K562 (cell line): ENCODE data around the gene TEDC1. TPM values are rescaled to one million over a fixed set of nuclear protein-coding genes. Genes with fewer than 3 reads are reported as not detected.

Experiments
- ATF1 ChIP-seq, 2 experiments: fragments of 450-650 bp in 1 of 2; IDR thresholded peaks; 2 replicates each; pipeline ENCODE4 v1.6.1; 2016; ENCODE audit warnings: missing compliant biosample characterization in 1 of 2, missing genetic modification characterization in 1 of 2
- BCL6 ChIP-seq: fragments of 250-450 bp; sonication (Bioruptor Pico); IDR thresholded peaks from 2 replicates; pipeline ENCODE4 v1.4.0; 2020
- C11orf30 ChIP-seq: fragments of 450-650 bp; IDR thresholded peaks from 2 replicates; pipeline ENCODE4 v1.6.1; 2016; ENCODE audit warnings: low read depth, mild to moderate bottlenecking
- CEBPG ChIP-seq, 3 experiments: fragments of 200-800 bp in 1 of 3; sonication (Bioruptor generic) in 1 of 3; sonication (generic) in 1 of 3; formaldehyde crosslinking in 1 of 3; IDR thresholded peaks in 2 of 3; conservative IDR thresholded peaks in 1 of 3; 2 replicates each; pipeline versions ENCODE4 v1.6.1 to v1.8.0; 2016 to 2022; ENCODE audit warnings: missing compliant biosample characterization in 2 of 3, missing genetic modification characterization in 2 of 3, mild to moderate bottlenecking in 1 of 3, missing genetic modification reagents in 1 of 3
- CREM ChIP-seq: IDR thresholded peaks from 2 replicates; pipeline ENCODE4 v1.6.1; 2014; ENCODE audit warnings: antibody characterized with exemption, low read depth
- EP400 ChIP-seq: fragments of 450-650 bp; IDR thresholded peaks from 2 replicates; pipeline ENCODE4 v1.6.1; 2017; ENCODE audit warnings: antibody characterized with exemption, mild to moderate bottlenecking, moderate library complexity
- FOXK2 ChIP-seq, 2 experiments: fragments of 450-650 bp; IDR thresholded peaks in 1 of 2; conservative IDR thresholded peaks in 1 of 2; 2 replicates each; pipeline ENCODE4 v1.6.1; 2016; ENCODE audit warnings: low read depth in 2 of 2, mild to moderate bottlenecking in 1 of 2
- GABPA ChIP-seq: fragments of 200-800 bp; sonication (Bioruptor generic); conservative IDR thresholded peaks from 2 replicates; pipeline ENCODE4 v1.6.1; 2016; ENCODE audit warnings: low read depth, missing genetic modification characterization, missing compliant biosample characterization
- GABPB1 ChIP-seq: sonication (generic); formaldehyde crosslinking; IDR thresholded peaks from 2 replicates; pipeline ENCODE4 v1.8.0; 2022; ENCODE audit warnings: mild to moderate bottlenecking, missing genetic modification reagents
- JUNB ChIP-seq: fragments of 450-650 bp; formaldehyde crosslinking; conservative IDR thresholded peaks from 2 replicates; pipeline ENCODE4 v1.4.0; 2020; ENCODE audit warnings: mild to moderate bottlenecking
- MBD2 ChIP-seq: sonication (generic); IDR thresholded peaks from 2 replicates; pipeline ENCODE4 v1.6.1; 2016; ENCODE audit warnings: low read depth, borderline replicate concordance
- NEUROD1 ChIP-seq: fragments of 150-350 bp; IDR thresholded peaks from 2 replicates; pipeline ENCODE4 v1.6.1; 2014; ENCODE audit warnings: borderline replicate concordance, low read length, low read depth; ENCODE audit not compliant: partially characterized antibody
- OTX1 ChIP-seq: fragments of 450-650 bp; formaldehyde crosslinking; IDR thresholded peaks from 2 replicates; pipeline ENCODE4 v1.4.0; 2022; ENCODE audit warnings: mild to moderate bottlenecking
- SIN3B ChIP-seq: fragments of 450-650 bp; IDR thresholded peaks from 2 replicates; pipeline ENCODE4 v1.6.1; 2017; ENCODE audit warnings: low read depth, mild to moderate bottlenecking, moderate library complexity
- SIX5 ChIP-seq, 2 experiments: IDR thresholded peaks; 2 replicates each; pipeline ENCODE4 v1.6.1; 2011; ENCODE audit warnings: low read length in 2 of 2, borderline replicate concordance in 1 of 2, low read depth in 1 of 2, mild to moderate bottlenecking in 1 of 2, moderate library complexity in 1 of 2; ENCODE audit not compliant: insufficient read depth in 1 of 2
- SMAD4 ChIP-seq: fragments of 250-450 bp; sonication (Bioruptor Pico); conservative IDR thresholded peaks from 2 replicates; pipeline ENCODE4 v1.8.0; 2021; ENCODE audit warnings: inconsistent platforms, mild to moderate bottlenecking, moderate library complexity
- TAF1 ChIP-seq: IDR thresholded peaks from 2 replicates; pipeline ENCODE4 v1.6.1; 2011; ENCODE audit warnings: mild to moderate bottlenecking, low read length, moderate library complexity; ENCODE audit not compliant: insufficient read depth, control insufficient read depth, severe bottlenecking; ENCODE audit errors: extremely low read depth
- TEAD4 ChIP-seq, 2 experiments: sonication (generic) in 1 of 2; formaldehyde crosslinking in 1 of 2; IDR thresholded peaks; 2 replicates each; pipeline versions ENCODE4 v1.6.1 to v1.8.0; 2012 to 2022; ENCODE audit warnings: borderline replicate concordance in 1 of 2, inconsistent platforms in 1 of 2, low read length in 1 of 2, mild to moderate bottlenecking in 1 of 2, missing genetic modification reagents in 1 of 2
- TOE1 ChIP-seq, 2 experiments: fragments of 450-650 bp in 1 of 2; sonication (generic) in 1 of 2; formaldehyde crosslinking in 1 of 2; IDR thresholded peaks; 2 replicates each; pipeline versions ENCODE4 v1.7.1 to v1.8.0; 2016 to 2022; ENCODE audit warnings: borderline replicate concordance in 2 of 2, mild to moderate bottlenecking in 2 of 2, antibody characterized with exemption in 1 of 2, inconsistent platforms in 1 of 2, low read depth in 1 of 2, missing genetic modification reagents in 1 of 2, moderate library complexity in 1 of 2
- TRIM28 ChIP-seq: fragments of 450-650 bp; IDR thresholded peaks from 2 replicates; pipeline ENCODE4 v1.6.1; 2017
- YBX1 ChIP-seq: fragments of 450-650 bp; IDR thresholded peaks from 2 replicates; pipeline ENCODE4 v1.7.1; 2016; ENCODE audit warnings: mild to moderate bottlenecking
- YY1 ChIP-seq, 3 experiments: IDR thresholded peaks; 2 replicates each; pipeline ENCODE4 v1.6.1; 2011; ENCODE audit warnings: low read length in 2 of 3, mild to moderate bottlenecking in 2 of 3, moderate library complexity in 2 of 3, borderline replicate concordance in 1 of 3, control low read depth in 1 of 3, low read depth in 1 of 3; ENCODE audit not compliant: insufficient read depth in 3 of 3, insufficient replicate concordance in 2 of 3, control insufficient read depth in 1 of 3, insufficient read length in 1 of 3; ENCODE audit errors: extremely low read depth in 1 of 3
- ZBED1 ChIP-seq: IDR thresholded peaks from 2 replicates; pipeline ENCODE4 v1.6.1; 2014
- ZNF316 ChIP-seq: fragments of 450-650 bp; IDR thresholded peaks from 2 replicates; pipeline ENCODE4 v1.6.1; 2016
- polyA plus RNA-seq, 8 experiments: library from polyadenylated mRNA; depleted of rRNA in 4 of 8; stranded (reverse) in 5 of 8; unstranded in 3 of 8; fragments of >200 nt; fragmentation: Nextera tagmentation in 2 of 8; fragmentation: Illumina TruSeq in 1 of 8; extraction: Ambion mirVana in 2 of 8; extraction: Trizol in 1 of 8; gene quantifications; 2 replicates each; pipeline versions ENCODE4 v1.2.1 to v1.2.3, GENCODE V29; 2011 to 2014; ENCODE audit warnings: inconsistent platforms in 1 of 8, missing spikeins in 1 of 8
- total RNA-seq, 7 experiments: library from RNA; depleted of rRNA in 6 of 7; stranded (reverse); fragments of >200 nt in 6 of 7; fragmentation: Illumina TruSeq in 2 of 7; extraction: Trizol in 2 of 7; gene quantifications; 2 replicates each; pipeline versions ENCODE4 v1.2.1 to v1.2.3, GENCODE V29; 2011 to 2021; ENCODE audit warnings: low replicate concordance in 1 of 7
- TF ChIP-seq, protein P1 (sequence below), 2 experiments: IDR thresholded peaks; 2 replicates each; pipeline ENCODE4 v1.6.1; 2011; ENCODE audit warnings: borderline replicate concordance in 1 of 2, control low read depth in 1 of 2, low read depth in 1 of 2, low read length in 1 of 2, mild to moderate bottlenecking in 1 of 2, mixed read lengths in 1 of 2, moderate library complexity in 1 of 2; ENCODE audit not compliant: insufficient read depth in 1 of 2, insufficient read length in 1 of 2, poor library complexity in 1 of 2, severe bottlenecking in 1 of 2; ENCODE audit errors: extremely low read depth in 1 of 2

TEDC1 gene
- total and polyA plus RNA-seq, 9 of the 15 experiments (the other 6 are each of a cell fraction or from before 2014, with no cell fraction given), result 0.21 to 28.3 (median 5.9) TPM

DNA sequence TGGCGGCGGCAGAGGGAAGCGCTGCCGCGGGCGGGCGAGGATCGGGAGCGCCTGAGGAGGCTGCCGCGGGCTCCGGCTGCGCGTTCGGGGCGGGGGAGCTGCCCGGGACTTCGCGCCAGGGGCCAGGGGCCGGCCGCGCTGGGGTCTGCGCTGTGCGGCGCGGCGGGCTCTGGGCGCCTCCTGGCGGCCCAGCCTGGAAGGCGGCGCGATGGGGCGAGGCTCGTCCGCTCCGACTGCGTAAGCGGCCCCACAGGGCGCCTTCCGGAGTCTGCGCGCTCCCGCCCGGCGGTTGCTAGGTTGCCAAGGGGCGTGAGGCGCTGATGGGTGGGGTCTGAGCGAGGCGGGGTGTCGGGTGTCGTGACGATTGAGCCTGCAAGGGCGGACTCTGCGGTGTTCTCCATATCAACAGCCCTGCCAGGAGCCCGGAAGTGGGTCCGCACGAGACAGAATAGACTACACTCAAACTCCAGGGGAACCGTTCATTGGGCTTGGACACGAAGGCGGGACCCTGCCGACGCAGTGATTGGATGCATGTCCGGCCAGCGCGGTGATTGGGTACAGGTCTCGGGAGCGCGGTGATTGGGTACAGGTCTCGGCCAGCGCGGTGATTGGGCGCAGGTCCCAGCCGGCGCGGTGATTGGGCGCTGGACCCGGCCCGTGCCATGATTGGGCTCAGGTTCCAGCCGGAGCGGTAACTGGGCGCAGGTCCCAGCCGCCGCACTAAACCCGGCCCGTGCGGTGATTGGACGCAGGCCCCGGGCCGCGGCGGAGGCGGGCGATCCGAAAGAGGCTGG, at the start of gene TEDC1 (continued):
- TF ChIP-seq C11orf30 (peak; percentile 97), TRIM28 (peak; percentile 6; the same call in 1 of the 2 replicates), BCL6 (CRISPR knock-in tag) (no peak), ATF1 (CRISPR knock-in tag; IDR thresholded peaks at IDR 0.05) (no peak), ATF1 (tag; IDR thresholded peaks at IDR 0.05) (peak; percentile 92), YBX1 (no peak), ZBED1 (peak; percentile 87), SMAD4 (CRISPR knock-in tag) (peak; percentile 88), GABPB1 (CRISPR knock-in tag) (peak; percentile 100), TAF1 (peak; percentile 74), EP400 (peak; percentile 50; the same call in 1 of the 2 replicates), SIX5 (IDR thresholded peaks at IDR 0.05; ENCODE audit: borderline replicate concordance in 1 of 2, insufficient read depth in 1 of 2, low read depth in 1 of 2, low read length in 2 of 2) (peak in 1 of 2 experiments; percentile 17; a peak in 1 of 4 replicates), NEUROD1 (peak; percentile 80), YY1 (IDR thresholded peaks at IDR 0.05; ENCODE audit: borderline replicate concordance in 1 of 3, control insufficient read depth in 1 of 3, extremely low read depth in 1 of 3, insufficient read depth in 3 of 3, insufficient read length in 1 of 3, insufficient replicate concordance in 2 of 3, low read depth in 1 of 3, low read length in 2 of 3) (peak in 2 of 3 experiments; percentile 4 to 25), MBD2 (peak; percentile 98), SIN3B (peak; percentile 84; the same call in 1 of the 2 replicates), CREM (peak; percentile 63; the same call in 1 of the 2 replicates), JUNB (CRISPR knock-in tag) (no peak), FOXK2 (conservative IDR thresholded peaks at IDR 0.05 in 1 of 2, IDR thresholded peaks at IDR 0.05 in 1 of 2; ENCODE audit: low read depth in 2 of 2) (peak; percentile 97 to 98), GABPA (peak; percentile 98), TEAD4 (IDR thresholded peaks at IDR 0.05; ENCODE audit: low read length) (no peak), TEAD4 (CRISPR knock-in tag; IDR thresholded peaks at IDR 0.05; ENCODE audit: borderline replicate concordance) (no peak), OTX1 (CRISPR knock-in tag) (0 out of 2 replicates have a peak, but pooled peaks have one; percentile 57), CEBPG (CRISPR knock-in tag; IDR thresholded peaks at IDR 0.05) (no peak), CEBPG (tag; conservative IDR thresholded peaks at IDR 0.05 in 1 of 2, IDR thresholded peaks at IDR 0.05 in 1 of 2) (no peak), TOE1 (IDR thresholded peaks at IDR 0.05; ENCODE audit: borderline replicate concordance) (peak; percentile 92), TOE1 (CRISPR knock-in tag; IDR thresholded peaks at IDR 0.05; ENCODE audit: borderline replicate concordance, low read depth) (no peak), ZNF316 (no peak)
- TF ChIP-seq, protein P1, sequence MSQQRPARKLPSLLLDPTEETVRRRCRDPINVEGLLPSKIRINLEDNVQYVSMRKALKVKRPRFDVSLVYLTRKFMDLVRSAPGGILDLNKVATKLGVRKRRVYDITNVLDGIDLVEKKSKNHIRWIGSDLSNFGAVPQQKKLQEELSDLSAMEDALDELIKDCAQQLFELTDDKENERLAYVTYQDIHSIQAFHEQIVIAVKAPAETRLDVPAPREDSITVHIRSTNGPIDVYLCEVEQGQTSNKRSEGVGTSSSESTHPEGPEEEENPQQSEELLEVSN (IDR thresholded peaks at IDR 0.05; ENCODE audit: borderline replicate concordance in 1 of 2, extremely low read depth in 1 of 2, insufficient read depth in 1 of 2, insufficient read length in 1 of 2, low read depth in 1 of 2, low read length in 1 of 2, poor library complexity in 1 of 2, severe bottlenecking in 1 of 2), result peak; percentile 55 to 83
